HL-60/S4 (cell line): Measurements from ENCODE around the gene RBKS.

Experiments used
- in situ Hi-C: fragments of 300-500 bp; cut with MboI; formaldehyde crosslinking; loops from 2 replicates; pipeline ENCODE4 v1.14.3; 2022; ENCODE audit warnings: low sequenced_read_pairs

Gene RBKS

GRCh38 chr2:27738349-27739057 lies 151.7 kb downstream of the RBKS start:
- in situ Hi-C loops: loop anchor here (25.0 kb wide), 2 partner anchors 674 to 1474 kb away; no protein-coding TSS in a partner anchor

GRCh38 chr2:27737676-27738348 lies 152.4 kb downstream of the RBKS start:
- in situ Hi-C loops: loop anchor here (25.0 kb wide), 2 partner anchors 674 to 1474 kb away; no protein-coding TSS in a partner anchor

- in situ Hi-C loops: loop anchor here (25.0 kb wide), 2 partner anchors 675 to 1475 kb away; no protein-coding TSS in a partner anchor
Measured at GRCh38 chr2:27736890-27737204, 153.3 kb downstream of the RBKS start.

- in situ Hi-C loops: loop anchor here (25.0 kb wide), 2 partner anchors 676 to 1476 kb away; no protein-coding TSS in a partner anchor
Measured at GRCh38 chr2:27736031-27736889, 153.9 kb downstream of the RBKS start.

GRCh38 chr2:27735263-27735904 lies 154.8 kb downstream of the RBKS start:
- in situ Hi-C loops: loop anchor here (25.0 kb wide), 2 partner anchors 677 to 1477 kb away; no protein-coding TSS in a partner anchor

- in situ Hi-C loops: loop anchor here (25.0 kb wide), 2 partner anchors 678 to 1478 kb away; no protein-coding TSS in a partner anchor
Measured at GRCh38 chr2:27734305-27734704, 155.9 kb downstream of the RBKS start.
